ENCODE data around the gene PARD6A.

PARD6A gene

GRCh38 chr16:67664871-67665270 lies 4.1 kb downstream of the PARD6A start:
- no peak overlapping the region for H2AFZ ChIP-seq (ENCODE audit: low read length)
- no peak overlapping the region for H3K9ac ChIP-seq (ENCODE audit: low read depth, low read length, poor library complexity, severe bottlenecking)
- H3F3A ChIP-seq (ENCODE audit: low read depth): no peaks in the 10 kb centered on the region
- no peaks in the 10 kb centered on the region for H3K36me3 ChIP-seq (ENCODE audit: insufficient read depth, low read length)
- H3K4me2 ChIP-seq (ENCODE audit: low read depth, low read length, poor library complexity, severe bottlenecking): no peak overlapping the region
- H3K79me2 ChIP-seq (ENCODE audit: insufficient read depth, low read length): 0 out of 2 replicates have a peak, but pooled peaks cover under 1% of the 10 kb centered on the region
- H3K4me1 ChIP-seq (ENCODE audit: insufficient read depth, low read length, poor library complexity, severe bottlenecking): peaks cover 18% of the 10 kb centered on the region
- no peak overlapping the region for H3K4me3 ChIP-seq (ENCODE audit: low read length, poor library complexity, severe bottlenecking)
- no peaks in the 10 kb centered on the region for H3K9me3 ChIP-seq (ENCODE audit: insufficient read depth, low read depth, low read length)
- no peaks in the 10 kb centered on the region for H3K9me2 ChIP-seq (replicated peaks; ENCODE audit: low read depth, low read length)
- H3K27me3 ChIP-seq (ENCODE audit: insufficient read depth, low read length, poor library complexity, severe bottlenecking): no peaks in the 10 kb centered on the region
- no peak for TF ChIP-seq EZH2phosphoT487 (IDR thresholded peaks at IDR 0.05; ENCODE audit: borderline replicate concordance)
- no peak for TF ChIP-seq CTCF (conservative IDR thresholded peaks at IDR 0.05; ENCODE audit: low read length)
- H4K20me1 ChIP-seq (ENCODE audit: insufficient read depth, low read length, poor library complexity, severe bottlenecking): peaks cover 1% of the 10 kb centered on the region

- Histone ChIP-seq H3K9me2 (replicated peaks; ENCODE audit: low read depth, low read length) (no peaks in the 10 kb centered on the region), H3K9me3 (ENCODE audit: insufficient read depth, low read depth, low read length) (no peaks in the 10 kb centered on the region), H3K4me3 (ENCODE audit: low read length, poor library complexity, severe bottlenecking) (peak overlapping the region; percentile 75), H3K27me3 (ENCODE audit: insufficient read depth, low read length, poor library complexity, severe bottlenecking) (no peaks in the 10 kb centered on the region), H3K4me1 (ENCODE audit: insufficient read depth, low read length, poor library complexity, severe bottlenecking) (peaks cover 18% of the 10 kb centered on the region), H4K20me1 (ENCODE audit: insufficient read depth, low read length, poor library complexity, severe bottlenecking) (no peaks in the 10 kb centered on the region), H2AFZ (ENCODE audit: low read length) (no peak overlapping the region), H3F3A (ENCODE audit: low read depth) (no peaks in the 10 kb centered on the region), H3K4me2 (ENCODE audit: low read depth, low read length, poor library complexity, severe bottlenecking) (peak overlapping the region; percentile 79), H3K9ac (ENCODE audit: low read depth, low read length, poor library complexity, severe bottlenecking) (peak overlapping the region; percentile 65), H3K36me3 (ENCODE audit: insufficient read depth, low read length) (no peaks in the 10 kb centered on the region), H3K79me2 (ENCODE audit: insufficient read depth, low read length) (no peaks in the 10 kb centered on the region)
- TF ChIP-seq CTCF (conservative IDR thresholded peaks at IDR 0.05; ENCODE audit: low read length) (no peak), EZH2phosphoT487 (IDR thresholded peaks at IDR 0.05; ENCODE audit: borderline replicate concordance) (no peak)
These were observed 4.8 kb downstream of the PARD6A start for GRCh38 chr16:67665598-67665997.

- Histone ChIP-seq H3K4me3 (ENCODE audit: low read length, poor library complexity, severe bottlenecking) (peak overlapping the region; percentile 75), H3K9me2 (replicated peaks; ENCODE audit: low read depth, low read length) (no peaks in the 10 kb centered on the region), H3K9me3 (ENCODE audit: insufficient read depth, low read depth, low read length) (no peaks in the 10 kb centered on the region), H3K4me2 (ENCODE audit: low read depth, low read length, poor library complexity, severe bottlenecking) (peak overlapping the region; percentile 79), H3K9ac (ENCODE audit: low read depth, low read length, poor library complexity, severe bottlenecking) (peak overlapping the region; percentile 65), H3F3A (ENCODE audit: low read depth) (no peaks in the 10 kb centered on the region), H3K4me1 (ENCODE audit: insufficient read depth, low read length, poor library complexity, severe bottlenecking) (peaks cover 18% of the 10 kb centered on the region), H3K27me3 (ENCODE audit: insufficient read depth, low read length, poor library complexity, severe bottlenecking) (no peaks in the 10 kb centered on the region), H4K20me1 (ENCODE audit: insufficient read depth, low read length, poor library complexity, severe bottlenecking) (no peaks in the 10 kb centered on the region), H3K36me3 (ENCODE audit: insufficient read depth, low read length) (no peaks in the 10 kb centered on the region), H3K79me2 (ENCODE audit: insufficient read depth, low read length) (no peaks in the 10 kb centered on the region), H2AFZ (ENCODE audit: low read length) (peak overlapping the region; percentile 85; the same call in 1 of the 2 replicates)
- TF ChIP-seq EZH2phosphoT487 (IDR thresholded peaks at IDR 0.05; ENCODE audit: borderline replicate concordance) (no peak), CTCF (conservative IDR thresholded peaks at IDR 0.05; ENCODE audit: low read length) (no peak)
These were observed 5.3 kb downstream of the PARD6A start for GRCh38 chr16:67666032-67666551.

Data from Loucy (cell line).